ENCODE data around the gene SIRPA.
A peak's percentile ranks its signal among the peaks of the same experiment; 100 is the strongest.

SIRPA gene

DNA sequence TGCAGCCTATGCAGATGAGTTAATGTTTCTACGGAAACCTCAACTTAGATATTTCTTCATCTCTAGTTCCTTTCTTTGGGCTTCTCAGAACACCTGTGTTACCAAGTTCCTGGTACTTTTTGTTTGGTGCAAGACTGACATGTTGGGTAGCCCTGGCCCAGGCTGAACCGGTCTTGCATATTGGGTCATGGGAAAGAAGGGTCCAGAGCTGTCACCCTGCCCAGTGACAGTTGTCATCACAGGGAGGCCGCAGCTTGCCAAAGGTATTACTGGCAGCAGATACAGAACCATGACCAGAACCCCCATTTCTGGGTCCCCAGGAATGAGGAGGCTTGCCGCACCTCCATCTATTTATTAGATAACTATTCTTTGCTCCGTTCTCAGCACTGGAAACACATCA is 58.4 kb downstream of the SIRPA start:
- DNase-seq: no peak

- DNase-seq: no peak
Measured at GRCh38 chr20:1955217-1955616, 60.0 kb downstream of the SIRPA start.

- DNase-seq: no peak
Measured at GRCh38 chr20:1958426-1958825, 63.2 kb downstream of the SIRPA start.

GRCh38 chr20:1959156-1959555 is 63.9 kb downstream of the SIRPA start:
- no peak for DNase-seq

DNA sequence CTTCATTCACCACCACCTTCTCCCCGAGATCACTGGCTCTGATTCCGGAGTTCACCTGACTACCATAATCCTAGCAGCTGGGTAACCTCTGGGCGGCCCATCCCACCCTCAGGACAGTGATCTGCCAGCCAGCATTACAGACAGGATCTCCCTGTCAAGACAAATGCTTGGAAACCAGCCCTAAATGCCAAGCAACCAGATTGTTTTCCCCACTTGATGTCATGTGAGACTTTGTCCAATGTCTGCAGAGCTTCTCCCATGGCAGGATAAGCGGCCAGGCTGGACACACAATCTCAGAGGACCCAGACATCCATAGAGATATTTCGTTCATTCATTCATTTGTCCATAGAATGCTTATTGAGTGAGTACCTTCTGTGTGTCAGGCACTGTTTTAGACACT is 66.2 kb downstream of the SIRPA start:
- DNase-seq: no peak

- DNase-seq: no peak
Measured at GRCh38 chr20:1964061-1964460, 68.9 kb downstream of the SIRPA start.

GRCh38 chr20:1964659-1965405 is 69.6 kb downstream of the SIRPA start:
- no peak for DNase-seq

DNA sequence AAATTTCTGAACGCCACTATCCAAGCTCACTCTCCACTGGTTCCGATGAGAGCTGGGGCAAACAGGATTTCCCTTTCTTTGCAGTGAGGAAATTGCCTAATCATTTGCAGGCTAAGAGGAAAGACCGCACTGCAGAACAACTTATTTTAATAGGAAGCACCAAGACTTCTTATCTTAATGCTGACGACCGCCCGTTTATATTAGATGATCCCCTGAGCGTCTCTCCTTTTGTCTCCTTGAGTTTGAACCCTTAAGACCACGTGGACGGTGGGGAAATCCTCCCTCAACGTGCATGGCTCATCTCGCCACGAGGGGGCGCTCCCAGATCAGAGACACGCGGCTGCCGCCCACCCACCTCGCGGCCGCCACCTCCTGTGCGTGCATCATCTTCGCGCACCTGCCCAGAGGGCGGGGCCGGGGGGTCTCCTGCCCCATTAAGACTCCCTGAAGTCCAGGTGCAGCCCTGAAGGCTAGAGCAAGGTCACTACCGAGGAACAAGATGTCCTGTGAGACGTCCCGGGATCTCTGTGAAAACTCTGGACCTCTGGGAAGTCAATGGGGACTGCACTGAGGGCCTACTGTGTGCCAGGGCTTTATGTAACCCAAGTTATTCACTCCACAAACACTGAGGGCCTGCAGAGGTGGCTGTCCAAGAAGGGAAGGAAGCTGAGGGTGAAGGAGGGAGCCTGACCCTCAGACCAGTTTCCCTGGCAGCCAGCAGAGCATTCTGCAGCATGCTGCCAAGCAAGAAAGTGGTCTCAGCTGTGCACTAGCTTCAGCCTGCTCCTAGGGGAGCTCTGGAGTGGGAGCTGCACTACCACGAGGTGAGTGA is 70.5 kb downstream of the SIRPA start:
- DNase-seq: peak; percentile 34

- DNase-seq: no peak
Measured at GRCh38 chr20:1968964-1969363, 73.8 kb downstream of the SIRPA start.

DNA sequence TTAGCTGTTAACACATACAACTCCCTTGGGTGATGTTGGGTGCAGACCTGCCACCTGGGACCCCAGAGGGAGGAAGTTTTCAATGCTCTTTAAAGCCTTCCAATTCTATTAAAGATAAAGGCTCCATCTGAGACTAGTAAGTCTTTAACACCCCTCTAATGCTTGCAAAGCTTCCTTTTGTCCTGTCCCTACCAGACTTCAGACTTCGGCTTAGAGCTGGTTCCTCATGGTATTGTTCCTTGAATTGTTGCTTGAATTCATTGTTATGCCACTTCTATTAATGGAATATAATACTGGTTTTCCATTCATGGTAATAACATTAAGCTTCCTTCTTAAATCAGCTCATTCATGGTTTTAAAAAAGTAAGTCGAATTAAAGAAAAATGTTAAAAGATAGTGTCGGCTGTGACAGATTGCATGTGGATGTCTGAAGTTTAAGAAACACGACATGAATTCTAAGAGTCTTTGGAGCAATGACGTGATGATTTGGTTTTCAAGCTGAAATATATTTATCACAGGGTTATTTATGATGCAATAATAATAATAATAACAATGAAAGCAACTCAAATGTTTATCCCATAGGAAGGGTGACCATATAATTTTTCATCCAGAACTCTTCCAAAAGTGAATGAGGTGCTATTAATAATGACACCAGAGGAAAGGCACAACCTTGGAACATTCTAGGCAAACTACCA is 76.8 kb downstream of the SIRPA start:
- DNase-seq: no peak

DNA sequence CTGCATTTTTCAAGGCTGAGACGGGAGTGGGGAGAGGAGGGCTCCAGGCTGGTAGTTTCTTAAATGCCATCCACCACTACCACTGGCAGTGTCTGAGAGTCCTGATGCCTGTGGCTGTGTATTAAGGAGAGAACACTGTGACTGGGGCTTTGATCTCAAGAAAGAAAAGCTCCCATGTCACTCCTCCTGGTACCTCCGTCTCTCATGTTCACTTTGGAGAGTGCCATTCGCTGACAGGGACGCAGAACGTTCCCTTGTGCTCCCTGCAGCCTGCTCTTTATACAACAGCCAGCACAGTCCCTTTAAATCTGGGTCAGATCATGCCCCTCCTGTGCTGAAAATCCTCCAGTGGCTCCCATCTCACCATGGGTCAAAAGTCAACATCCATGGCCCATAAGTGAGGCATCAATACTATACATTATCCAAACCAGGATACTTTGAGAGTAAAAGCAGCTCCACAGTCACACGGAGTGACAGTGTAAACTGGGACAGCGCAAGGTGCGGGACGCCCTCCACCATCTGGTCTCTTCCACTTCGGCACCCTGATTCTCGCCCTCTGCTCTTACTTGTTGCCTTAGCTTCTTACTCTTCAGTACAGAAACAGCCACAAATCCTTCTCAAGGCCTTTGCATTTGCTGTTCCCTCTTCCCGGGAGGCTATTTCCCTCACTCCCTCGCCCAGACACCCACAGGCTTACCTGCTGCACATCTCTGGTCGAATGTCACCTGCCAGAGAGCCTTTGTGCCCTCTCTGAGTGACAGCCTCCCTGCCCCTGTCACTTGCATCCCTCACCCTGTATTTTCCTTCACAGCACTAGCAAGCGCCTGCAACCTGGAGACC is 78.6 kb downstream of the SIRPA start:
- no peak for DNase-seq

GRCh38 chr20:1975291-1975690 is 80.1 kb downstream of the SIRPA start:
- DNase-seq: no peak

- no peak for DNase-seq
Measured at GRCh38 chr20:1979106-1979778, 84.0 kb downstream of the SIRPA start.

DNA sequence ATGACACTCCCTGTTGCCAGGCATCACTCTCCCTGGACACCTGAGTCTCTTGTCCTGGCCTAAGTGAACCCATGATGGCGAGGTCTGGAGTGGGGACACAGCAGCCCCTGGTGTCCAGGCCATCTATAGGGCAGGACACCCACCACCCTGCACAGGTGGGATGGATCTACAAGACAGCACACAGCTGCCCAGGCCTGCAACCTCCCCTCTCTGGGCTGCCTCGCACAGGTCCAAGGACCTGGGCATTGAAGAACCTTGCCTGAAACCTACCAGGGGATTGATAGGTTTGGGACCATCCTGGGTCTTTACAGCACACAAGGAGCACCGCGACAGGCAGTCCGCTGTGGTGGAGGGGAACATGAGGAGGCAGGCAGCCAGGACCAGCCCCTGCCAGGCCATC is 87.5 kb downstream of the SIRPA start:
- no peak for DNase-seq

DNA sequence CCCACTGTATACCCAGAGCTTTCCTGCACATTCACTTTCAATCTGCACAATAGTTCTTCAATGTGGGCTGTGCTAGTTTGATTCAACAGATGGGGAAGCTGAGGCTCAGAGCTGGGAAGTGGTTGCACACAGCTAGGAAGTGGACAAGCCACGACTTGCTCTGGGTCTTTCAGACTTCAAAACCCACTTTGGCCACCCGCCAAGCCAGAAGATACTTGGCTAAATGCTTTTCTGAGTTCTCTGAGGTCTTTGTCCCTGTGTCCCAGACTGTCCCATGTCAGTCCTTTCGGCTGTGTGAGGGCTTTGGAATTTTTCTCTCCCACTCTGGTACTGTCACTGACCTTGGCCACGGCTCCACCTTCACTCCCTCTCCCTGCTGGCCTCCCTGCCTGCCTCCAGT is 88.1 kb downstream of the SIRPA start:
- DNase-seq: no peak

GRCh38 chr20:1987826-1988225 is 92.6 kb downstream of the SIRPA start:
- no peak for DNase-seq

Data from DMS 273 treated with DMSO at 0.1 percent for 48 hours (cell line).